H1 (cell line): ENCODE data around the gene RAD51B. TPM values are rescaled to one million over a fixed set of nuclear protein-coding genes. Genes with fewer than 3 reads are reported as not detected.

Experiments
- CTCF ChIA-PET: fragments of 300-600 bp; sonication (Branson Sonifier 250); formaldehyde crosslinking; loops from one replicate; lab custom pipeline; 2021; ENCODE audit not compliant: partially characterized antibody; lab: Charles Lee
- POLR2A ChIA-PET: fragments of 300-600 bp; sonication (Branson Sonifier 250); formaldehyde crosslinking; loops from one replicate; lab custom pipeline; 2021; ENCODE audit warnings: inconsistent platforms; ENCODE audit not compliant: partially characterized antibody; lab: Charles Lee
- DNase-seq, 2 experiments: peaks; one replicate each; pipeline versions ENCODE4 v3.0.0 to v3.0.0-alpha.2; 2010 to 2022; ENCODE audit warnings: low spot score in 2 of 2, low read depth in 1 of 2, mixed read lengths in 1 of 2
- FAIRE-seq: peaks from 2 replicates; lab custom pipeline; 2011; peaks lifted over from hg19 to GRCh38; lab: Jason Lieb, UNC
- H2AFZ ChIP-seq: 2 replicates; pipeline ENCODE4 v1.8.1; 2012; ENCODE audit warnings: low read length, inconsistent platforms
- H2AK5ac ChIP-seq: 2 replicates; pipeline ENCODE4 v1.6.1; 2013; ENCODE audit warnings: low read depth, low read length
- H2BK120ac ChIP-seq: replicated peaks from 2 replicates; pipeline ENCODE3; 2013; ENCODE audit warnings: low read depth, low read length, inconsistent platforms
- H2BK12ac ChIP-seq: 2 replicates; pipeline ENCODE4 v1.6.1; 2013; ENCODE audit warnings: low read depth, low read length
- H2BK15ac ChIP-seq: 2 replicates; pipeline ENCODE4 v1.6.1; 2013; ENCODE audit warnings: low read length
- H2BK20ac ChIP-seq: 2 replicates; pipeline ENCODE4 v1.6.1; 2013; ENCODE audit warnings: low read length
- H2BK5ac ChIP-seq: 2 replicates; pipeline ENCODE4 v1.6.1; 2013; ENCODE audit warnings: low read depth, low read length
- H3K14ac ChIP-seq: 2 replicates; pipeline ENCODE4 v1.6.1; 2013; ENCODE audit warnings: inconsistent platforms; ENCODE audit not compliant: insufficient read length
- H3K18ac ChIP-seq: 2 replicates; pipeline ENCODE4 v1.6.1; 2013; ENCODE audit warnings: low read length; ENCODE audit errors: extremely low read depth
- H3K23ac ChIP-seq: 2 replicates; pipeline ENCODE4 v1.6.1; 2013; ENCODE audit warnings: inconsistent platforms; ENCODE audit not compliant: insufficient read length
- H3K23me2 ChIP-seq: 2 replicates; pipeline ENCODE4 v1.6.1; 2013; ENCODE audit warnings: low read depth, low read length
- H3K27ac ChIP-seq: 2 replicates; pipeline ENCODE4 v1.6.1; 2011; ENCODE audit warnings: low read depth, low read length, inconsistent platforms
- H3K27me3 ChIP-seq, 4 experiments: replicated peaks in 1 of 4; 1 replicate in 1 of 4; 2 replicates in 3 of 4; pipeline versions ENCODE4 v1.6.1 to v1.8.1; 2011 to 2013; ENCODE audit warnings: low read length in 3 of 4, mild to moderate bottlenecking in 3 of 4, inconsistent platforms in 2 of 4, mixed read lengths in 2 of 4, moderate library complexity in 1 of 4; ENCODE audit not compliant: control insufficient read depth in 3 of 4, insufficient read depth in 3 of 4; ENCODE audit errors: extremely low read depth in 1 of 4
- H3K36me3 ChIP-seq, 4 experiments: 2 replicates each; pipeline versions ENCODE4 v1.6.1 to v1.8.1; 2011 to 2013; ENCODE audit warnings: mild to moderate bottlenecking in 4 of 4, low read length in 3 of 4, moderate library complexity in 2 of 4, control low read depth in 1 of 4, inconsistent platforms in 1 of 4; ENCODE audit not compliant: insufficient read depth in 4 of 4, control insufficient read depth in 2 of 4
- H3K4ac ChIP-seq: replicated peaks from 2 replicates; pipeline ENCODE3; 2013; ENCODE audit warnings: low read length, low read depth, mixed read lengths, inconsistent platforms; ENCODE audit not compliant: insufficient read length
- H3K4me1 ChIP-seq, 4 experiments: replicated peaks in 1 of 4; 1 replicate in 1 of 4; 2 replicates in 3 of 4; pipeline versions ENCODE4 v1.6.1 to v1.8.1; 2011 to 2013; ENCODE audit warnings: low read length in 3 of 4, inconsistent platforms in 2 of 4, mixed read lengths in 1 of 4; ENCODE audit not compliant: insufficient read depth in 4 of 4, control insufficient read depth in 3 of 4
- H3K4me2 ChIP-seq, 2 experiments: 2 replicates each; pipeline versions ENCODE4 v1.6.1 to v1.8.1; 2011 to 2013; ENCODE audit warnings: low read depth in 2 of 2, low read length in 2 of 2, control low read depth in 1 of 2, inconsistent platforms in 1 of 2, mild to moderate bottlenecking in 1 of 2; ENCODE audit not compliant: insufficient read depth in 1 of 2
- H3K4me3 ChIP-seq, 4 experiments: fragments of 200-600, 300-600 bp in 1 of 4; sonication (generic), shearing (Covaris generic), sonication (Bioruptor Twin) in 1 of 4; 2 replicates each; pipeline versions ENCODE4 v1.5.1 to v1.8.1; 2011 to 2016; ENCODE audit warnings: low read length in 4 of 4, low read depth in 3 of 4, control low read depth in 2 of 4, inconsistent platforms in 2 of 4, mild to moderate bottlenecking in 2 of 4, mixed read lengths in 1 of 4, moderate library complexity in 1 of 4; ENCODE audit not compliant: insufficient read depth in 2 of 4; ENCODE audit errors: extremely low read depth in 1 of 4
- H3K56ac ChIP-seq: replicated peaks from 2 replicates; pipeline ENCODE3; 2013; ENCODE audit warnings: low read depth, mild to moderate bottlenecking, mixed read lengths, low read length, inconsistent platforms; ENCODE audit not compliant: insufficient read length
- H3K79me1 ChIP-seq: 2 replicates; pipeline ENCODE4 v1.6.1; 2013; ENCODE audit warnings: low read depth, low read length, control low read depth
- H3K79me2 ChIP-seq, 2 experiments: 2 replicates each; pipeline versions ENCODE4 v1.6.1 to v1.8.1; 2012 to 2013; ENCODE audit warnings: low read length in 2 of 2, mild to moderate bottlenecking in 2 of 2, inconsistent platforms in 1 of 2; ENCODE audit not compliant: insufficient read depth in 2 of 2, control insufficient read depth in 1 of 2
- H3K9ac ChIP-seq, 4 experiments: replicated peaks in 1 of 4; 1 replicate in 1 of 4; 2 replicates in 3 of 4; pipeline versions ENCODE4 v1.6.1 to v1.8.1; 2011 to 2013; ENCODE audit warnings: low read depth in 3 of 4, low read length in 3 of 4, control low read depth in 2 of 4, mild to moderate bottlenecking in 2 of 4, moderate library complexity in 2 of 4, inconsistent platforms in 1 of 4; ENCODE audit errors: extremely low read depth in 1 of 4
- H3K9me3 ChIP-seq, 2 experiments: 2 replicates each; pipeline versions ENCODE4 v1.6.1 to v1.8.1; 2012 to 2013; ENCODE audit warnings: mild to moderate bottlenecking in 2 of 2, moderate library complexity in 2 of 2, control low read depth in 1 of 2, inconsistent platforms in 1 of 2, low read depth in 1 of 2, low read length in 1 of 2, mixed read lengths in 1 of 2; ENCODE audit not compliant: insufficient read depth in 2 of 2
- H4K20me1 ChIP-seq, 2 experiments: replicated peaks in 1 of 2; 2 replicates each; pipeline versions ENCODE3 to v1.8.1; 2011 to 2013; ENCODE audit warnings: inconsistent platforms in 2 of 2, low read length in 2 of 2, mild to moderate bottlenecking in 1 of 2; ENCODE audit not compliant: insufficient read depth in 2 of 2, control insufficient read depth in 1 of 2
- H4K5ac ChIP-seq: 2 replicates; pipeline ENCODE4 v1.6.1; 2013; ENCODE audit warnings: low read length, low read depth, mixed read lengths, inconsistent platforms; ENCODE audit not compliant: insufficient read length
- H4K8ac ChIP-seq: 2 replicates; pipeline ENCODE4 v1.8.0; 2013; ENCODE audit warnings: mild to moderate bottlenecking, moderate library complexity, low read length, inconsistent platforms; ENCODE audit not compliant: insufficient read depth; ENCODE audit errors: extremely low read depth
- H4K91ac ChIP-seq: replicated peaks from 2 replicates; pipeline ENCODE3; 2013; ENCODE audit warnings: low read length, mixed read lengths, inconsistent platforms; ENCODE audit not compliant: insufficient read length
- CTBP2 ChIP-seq: IDR thresholded peaks from 2 replicates; pipeline ENCODE4 v1.7.0; 2011; ENCODE audit warnings: borderline replicate concordance, mild to moderate bottlenecking, moderate library complexity, mixed read lengths, low read length; ENCODE audit not compliant: insufficient read depth, insufficient read length
- EZH2 ChIP-seq: fragments of 200-600 bp; sonication (generic); IDR thresholded peaks from 2 replicates; pipeline ENCODE4 v1.7.1; 2012; ENCODE audit warnings: low read depth, mild to moderate bottlenecking, moderate library complexity, low read length, inconsistent platforms; ENCODE audit not compliant: severe bottlenecking
- KDM5A ChIP-seq: fragments of 200-600 bp; IDR thresholded peaks from 2 replicates; pipeline ENCODE4 v1.7.1; 2012; ENCODE audit warnings: mild to moderate bottlenecking, low read length, inconsistent platforms, mixed read lengths
- MAFK ChIP-seq: IDR thresholded peaks from 2 replicates; pipeline ENCODE4 v1.6.1; 2012; ENCODE audit warnings: low read depth, mild to moderate bottlenecking, improper control_type of control experiment, low read length
- whole genome bisulfite sequencing, 2 experiments: shearing (Covaris generic) in 1 of 2; methylation state at CpG; one replicate each; pipeline versions ENCODE4 v1.1.6 to v1.1.7; 2013 to 2015; ENCODE audit warnings: low lambda C conversion rate in 2 of 2, mixed read lengths in 2 of 2, inconsistent platforms in 1 of 2, low coverage in 1 of 2, missing lambda C conversion rate in 1 of 2; ENCODE audit not compliant: insufficient replicate concordance in 2 of 2, insufficient coverage in 1 of 2, insufficient read length in 1 of 2; ENCODE audit errors: extremely low coverage in 1 of 2, missing lambda C conversion rate in 1 of 2; 5-methylcytosine and 5-hydroxymethylcytosine counted together
- polyA plus RNA-seq, 7 experiments: library from polyadenylated mRNA; depleted of rRNA in 3 of 7; stranded (reverse) in 5 of 7; unstranded in 2 of 7; fragments of >200 nt in 5 of 7; fragments of 200-250 nt in 2 of 7; gene quantifications; 1 replicate in 5 of 7; 2 replicates in 1 of 7; 4 replicates in 1 of 7; pipeline versions ENCODE4 v1.2.1 to v1.2.3, GENCODE V29; 2011 to 2013; ENCODE audit warnings: missing spikeins in 2 of 7, mixed read lengths in 2 of 7
- total RNA-seq: library from RNA; stranded (reverse); fragmentation: NEBNext Ultra II Directional; extraction: Animal tissue kit (Norgen Biotek cat#: 25700); gene quantifications from 2 replicates; pipeline ENCODE4 v1.2.1, GENCODE V29; 2021

RAD51B gene
- total and polyA plus RNA-seq, 2 of the 8 experiments (the other 6 are each of a cell fraction or from before 2014, with no cell fraction given), result 3.9 to 14.9 TPM

- H3K4ac ChIP-seq, result no peak overlapping the region
- H3K56ac ChIP-seq, result no peak overlapping the region
- no peak overlapping the region for H2BK15ac ChIP-seq
- H3K14ac ChIP-seq, result no peak overlapping the region
- H3K9ac ChIP-seq, result no peak overlapping the region
- no peak overlapping the region for H3K18ac ChIP-seq
- FAIRE-seq, result no peak
- H3K23ac ChIP-seq, result no peak overlapping the region
- no peak overlapping the region for H4K91ac ChIP-seq
- no peak overlapping the region for H3K4me3 ChIP-seq
- TF ChIP-seq EZH2, result no peak
- TF ChIP-seq KDM5A, result no peak
- no peak for TF ChIP-seq CTBP2
- peak; percentile 54 for TF ChIP-seq MAFK
- ChIA-PET POLR2A (no interaction called here), CTCF (interaction anchor here (0.8 to 1.6 kb wide), 4 partner anchors 8 to 54 kb away, joined by 3 read pairs; no protein-coding TSS in a partner anchor)
- no peaks in the 10 kb centered on the region for H3K36me3 ChIP-seq
- no peak overlapping the region for H3K27ac ChIP-seq
- no peak overlapping the region for H3K4me2 ChIP-seq
- H4K8ac ChIP-seq, result no peak overlapping the region
- H3K27me3 ChIP-seq, result no peaks in the 10 kb centered on the region
- H2BK12ac ChIP-seq, result no peak overlapping the region
- peaks cover 0 to 2% (median 0%) of the 10 kb centered on the region in 4 experiments; a peak in 1 of 7 replicates for H3K4me1 ChIP-seq
- H2BK20ac ChIP-seq, result no peak overlapping the region
- no peaks in the 10 kb centered on the region for H3K23me2 ChIP-seq
- no peaks in the 10 kb centered on the region for H3K79me1 ChIP-seq
- no peak overlapping the region for H2BK5ac ChIP-seq
- no peak overlapping the region for H4K5ac ChIP-seq
- H2AK5ac ChIP-seq, result no peak overlapping the region
- no peak overlapping the region for H2BK120ac ChIP-seq
- WGBS, 2 experiments, result 93% methylated on average over 1 of the region's 1 CpG; no CpG with 5 or more reads in 1 of the 2 experiments
- no peak overlapping the region for H2AFZ ChIP-seq
- H3K79me2 ChIP-seq, result no peaks in the 10 kb centered on the region
- no peaks in the 10 kb centered on the region for H3K9me3 ChIP-seq
- DNase-seq, result no peak
- H4K20me1 ChIP-seq, result no peaks in the 10 kb centered on the region
These were observed 500.9 kb downstream of the RAD51B start for GRCh38 chr14:68320495-68320894.
